ENCODE data around the gene RHBDD1. TPM values are rescaled to one million over a fixed set of nuclear protein-coding genes. Genes with fewer than 3 reads are reported as not detected.

The RHBDD1 gene
- total RNA-seq, 4 donors from 2014 or later: 15.0 to 21.0 (median 16.6) TPM

GRCh38 chr2:226849349-226849748 lies 13.5 kb downstream of the RHBDD1 start:
- no peak for TF ChIP-seq CTCF (IDR thresholded peaks at IDR 0.05; ENCODE audit: low read depth)

- no peak for TF ChIP-seq CTCF (IDR thresholded peaks at IDR 0.05; ENCODE audit: low read depth)
These were observed 14.2 kb downstream of the RHBDD1 start for GRCh38 chr2:226850024-226850423.

- TF ChIP-seq CTCF (IDR thresholded peaks at IDR 0.05; ENCODE audit: low read depth): no peak
These were observed 19.9 kb downstream of the RHBDD1 start for GRCh38 chr2:226855787-226856186.

GRCh38 chr2:226860087-226860486 lies 24.2 kb downstream of the RHBDD1 start:
- no peak for TF ChIP-seq CTCF (IDR thresholded peaks at IDR 0.05; ENCODE audit: low read depth)

- TF ChIP-seq CTCF (IDR thresholded peaks at IDR 0.05; ENCODE audit: low read depth): no peak
These were observed 26.8 kb downstream of the RHBDD1 start for GRCh38 chr2:226862623-226863022.

- no peak for TF ChIP-seq CTCF (IDR thresholded peaks at IDR 0.05; ENCODE audit: low read depth)
These were observed 29.4 kb downstream of the RHBDD1 start for GRCh38 chr2:226865273-226865672.

GRCh38 chr2:226865710-226866109 lies 29.9 kb downstream of the RHBDD1 start:
- no peak for TF ChIP-seq CTCF (IDR thresholded peaks at IDR 0.05; ENCODE audit: low read depth)
